RWPE1 (cell line): ENCODE results near the gene IL2RA.

ENCODE experiments used
- CTCF ChIA-PET: fragments of 350-600 bp; sonication (Branson Sonifier 250); formaldehyde crosslinking; extraction: SDS; loops from one replicate; lab custom pipeline; 2021; lab: Yijun Ruan, JAX
- POLR2A ChIA-PET: fragments of 400-600 bp; formaldehyde crosslinking; extraction: SDS; loops from one replicate; lab custom pipeline; 2020; ENCODE audit warnings: antibody characterized with exemption; ENCODE audit not compliant: low non-redundant PET; lab: Yijun Ruan, JAX
- DNase-seq: peaks from one replicate; pipeline ENCODE4 v3.0.0; 2012; ENCODE audit warnings: low spot score
- H3K27ac ChIP-seq: fragments of 450-650 bp; 2 replicates; pipeline ENCODE4 v1.5.1; 2017
- CTCF ChIP-seq: fragments of 450-650 bp; conservative IDR thresholded peaks from 2 replicates; pipeline ENCODE4 v1.5.1; 2017; ENCODE audit warnings: low read depth, mild to moderate bottlenecking

The IL2RA gene

GRCh38 chr10:6002809-6003510 lies 59.2 kb downstream of the IL2RA start:
- no peak overlapping the region for H3K27ac ChIP-seq
- ChIA-PET CTCF (interaction anchor here (0.9 kb wide), 1 partner anchor 10 kb away, joined by 4 read pairs; no protein-coding TSS in a partner anchor), POLR2A (no interaction called here)
- TF ChIP-seq CTCF, result no peak
- DNase-seq, result no peak

GRCh38 chr10:5999440-6000165 lies 62.6 kb downstream of the IL2RA start:
- no peak for DNase-seq
- no peak for TF ChIP-seq CTCF
- POLR2A ChIA-PET, result no interaction called here
- CTCF ChIA-PET, result no interaction called here
- H3K27ac ChIP-seq, result no peak overlapping the region

- no peak for TF ChIP-seq CTCF
- no peak for DNase-seq
- no peak overlapping the region for H3K27ac ChIP-seq
- ChIA-PET CTCF (no interaction called here), POLR2A (no interaction called here)
Measured at GRCh38 chr10:5996696-5997095, 65.5 kb downstream of the IL2RA start.

- DNase-seq, result no peak
- ChIA-PET POLR2A (no interaction called here), CTCF (no interaction called here)
- no peak for TF ChIP-seq CTCF
- H3K27ac ChIP-seq, result no peak overlapping the region
Measured at GRCh38 chr10:5992398-5992797, 69.8 kb downstream of the IL2RA start.

GRCh38 chr10:5991708-5992107 lies 70.5 kb downstream of the IL2RA start:
- TF ChIP-seq CTCF, result no peak
- ChIA-PET POLR2A (no interaction called here), CTCF (no interaction called here)
- DNase-seq, result no peak
- no peak overlapping the region for H3K27ac ChIP-seq

- no peak for DNase-seq
- H3K27ac ChIP-seq, result no peak overlapping the region
- no peak for TF ChIP-seq CTCF
- CTCF ChIA-PET, result no interaction called here
- POLR2A ChIA-PET, result no interaction called here
Measured at GRCh38 chr10:5989756-5990155, 72.4 kb downstream of the IL2RA start.
